Left ventricle myocardium inferior (tissue), 1 donor: ENCODE data around the gene KIAA1755. TPM values are rescaled to one million over a fixed set of nuclear protein-coding genes. Genes with fewer than 3 reads are reported as not detected.

Source experiments
- DNase-seq: peaks from one replicate; pipeline ENCODE4 v3.0.0-alpha.2; 2020
- H3K27ac ChIP-seq: fragments of 200-600 bp; replicated peaks from 2 replicates; pipeline ENCODE4 v1.8.0; 2021
- H3K27me3 ChIP-seq: fragments of 200-600 bp; 2 replicates; pipeline ENCODE4 v1.8.0; 2021; ENCODE audit warnings: low read depth
- H3K36me3 ChIP-seq: fragments of 200-600 bp; 2 replicates; pipeline ENCODE4 v1.8.0; 2021
- H3K4me1 ChIP-seq: fragments of 200-600 bp; 2 replicates; pipeline ENCODE4 v1.8.0; 2021
- H3K4me3 ChIP-seq: fragments of 200-600 bp; 2 replicates; pipeline ENCODE4 v1.8.0; 2021; ENCODE audit warnings: mild to moderate bottlenecking, moderate library complexity
- H3K9me3 ChIP-seq: fragments of 200-600 bp; replicated peaks from 2 replicates; pipeline ENCODE4 v1.8.0; 2021
- intact Hi-C: fragments of 100-400 bp; cut with micrococcal nuclease; formaldehyde crosslinking; loops from one replicate; pipeline ENCODE4 v1.11.0; 2022
- total RNA-seq: library from RNA; stranded (reverse); fragmentation: NEBNext Ultra II Directional; extraction: Animal tissue kit (Norgen Biotek cat#: 25700); gene quantifications from one replicate; pipeline ENCODE4 v1.2.1, GENCODE V29; 2021
- TF ChIP-seq, protein P1 (sequence below): fragments of 200-600 bp; IDR thresholded peaks from 2 replicates; pipeline ENCODE4 v1.8.0; 2021; ENCODE audit warnings: antibody characterized with exemption, mild to moderate bottlenecking, borderline replicate concordance
- donor health status: DM: no; HTN: yes; CAD: no; lungs with severe emphysema.

The KIAA1755 gene
- total RNA-seq, 1 donor from 2014 or later, result 7.1 TPM

DNA sequence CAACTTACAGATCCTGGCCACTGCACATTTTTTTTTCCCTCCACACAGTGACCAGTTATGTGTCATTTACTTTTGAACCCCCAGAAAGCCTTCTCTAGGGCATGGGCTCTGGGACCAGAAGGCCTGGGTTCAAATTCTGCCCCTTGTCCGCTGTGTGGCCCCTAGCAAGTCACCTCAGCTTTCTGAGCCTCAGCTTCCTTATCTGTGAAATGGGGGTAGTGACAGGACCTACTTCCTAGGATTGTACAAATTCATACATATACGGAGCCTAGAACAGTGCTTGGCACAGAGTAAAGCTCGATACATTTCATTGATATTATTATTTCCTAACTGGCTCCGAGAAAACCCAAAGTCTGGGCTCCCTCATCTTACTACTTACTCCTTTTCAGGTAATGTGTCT is 45.0 kb upstream of the KIAA1755 start:
- no peaks in the 10 kb centered on the region for H3K4me1 ChIP-seq
- peaks cover 57% of the 10 kb centered on the region for H3K27me3 ChIP-seq
- no peaks in the 10 kb centered on the region for H3K36me3 ChIP-seq
- DNase-seq, result no peak
- no peaks in the 10 kb centered on the region for H3K9me3 ChIP-seq
- TF ChIP-seq, protein P1, sequence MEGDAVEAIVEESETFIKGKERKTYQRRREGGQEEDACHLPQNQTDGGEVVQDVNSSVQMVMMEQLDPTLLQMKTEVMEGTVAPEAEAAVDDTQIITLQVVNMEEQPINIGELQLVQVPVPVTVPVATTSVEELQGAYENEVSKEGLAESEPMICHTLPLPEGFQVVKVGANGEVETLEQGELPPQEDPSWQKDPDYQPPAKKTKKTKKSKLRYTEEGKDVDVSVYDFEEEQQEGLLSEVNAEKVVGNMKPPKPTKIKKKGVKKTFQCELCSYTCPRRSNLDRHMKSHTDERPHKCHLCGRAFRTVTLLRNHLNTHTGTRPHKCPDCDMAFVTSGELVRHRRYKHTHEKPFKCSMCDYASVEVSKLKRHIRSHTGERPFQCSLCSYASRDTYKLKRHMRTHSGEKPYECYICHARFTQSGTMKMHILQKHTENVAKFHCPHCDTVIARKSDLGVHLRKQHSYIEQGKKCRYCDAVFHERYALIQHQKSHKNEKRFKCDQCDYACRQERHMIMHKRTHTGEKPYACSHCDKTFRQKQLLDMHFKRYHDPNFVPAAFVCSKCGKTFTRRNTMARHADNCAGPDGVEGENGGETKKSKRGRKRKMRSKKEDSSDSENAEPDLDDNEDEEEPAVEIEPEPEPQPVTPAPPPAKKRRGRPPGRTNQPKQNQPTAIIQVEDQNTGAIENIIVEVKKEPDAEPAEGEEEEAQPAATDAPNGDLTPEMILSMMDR, result no peak
- H3K4me3 ChIP-seq, result no peak overlapping the region
- intact Hi-C loops, result no loop called here
- H3K27ac ChIP-seq, result no peak overlapping the region

DNA sequence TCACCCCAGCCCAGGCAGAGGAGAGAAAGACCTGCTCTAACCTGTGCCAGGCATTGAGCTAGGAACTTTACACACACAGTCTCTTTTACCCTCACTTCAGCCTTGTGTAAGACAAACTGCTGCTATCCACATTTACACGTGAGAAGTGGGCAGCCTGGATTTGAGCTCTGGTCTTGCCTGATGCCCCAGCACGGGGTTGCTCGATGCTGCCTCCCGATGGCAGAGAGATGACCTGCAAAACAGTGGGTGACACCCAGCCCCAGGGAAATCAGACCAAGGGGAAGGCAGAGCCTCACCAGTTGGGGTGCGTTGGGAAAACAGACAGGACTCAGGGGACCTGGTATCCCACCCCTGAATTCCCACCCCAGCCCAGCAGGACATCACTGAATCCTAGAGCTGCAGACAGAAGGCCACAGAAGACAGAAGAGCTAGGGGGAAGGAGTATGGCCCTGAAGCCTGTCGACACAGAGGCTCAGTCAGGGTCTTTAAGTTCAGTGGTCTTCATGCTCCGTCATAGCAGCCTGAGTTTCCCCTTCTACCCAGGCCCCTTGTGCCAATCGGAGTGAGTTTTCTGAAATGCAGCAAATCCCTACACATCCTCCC is 44.4 kb upstream of the KIAA1755 start:
- TF ChIP-seq, protein P1, result peak; percentile 47
- Histone ChIP-seq H3K4me1 (no peaks in the 10 kb centered on the region), H3K9me3 (no peaks in the 10 kb centered on the region), H3K27ac (no peak overlapping the region), H3K36me3 (no peaks in the 10 kb centered on the region), H3K27me3 (peaks cover 57% of the 10 kb centered on the region), H3K4me3 (no peak overlapping the region)
- no peak for DNase-seq
- intact Hi-C loops, result no loop called here

DNA sequence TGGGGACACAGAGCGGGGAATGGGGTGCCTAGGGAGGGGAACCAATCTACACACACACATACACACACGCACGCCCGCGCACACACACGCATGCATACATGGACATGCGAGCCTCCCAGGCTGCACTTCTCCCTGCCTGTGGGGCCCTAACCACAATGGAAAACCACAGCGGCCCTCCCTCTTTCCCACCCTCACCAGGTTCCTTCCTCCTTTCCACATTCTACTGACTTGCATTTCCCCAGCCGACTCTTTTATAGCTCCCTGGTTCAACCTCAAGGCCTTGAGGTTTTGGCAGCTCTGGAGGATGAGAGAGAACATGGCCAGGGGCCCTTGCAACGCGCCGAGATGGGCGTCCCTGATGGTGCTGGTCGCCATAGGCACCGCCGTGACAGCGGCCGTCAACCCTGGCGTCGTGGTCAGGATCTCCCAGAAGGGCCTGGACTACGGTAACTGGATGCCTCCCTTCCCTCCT is 43.4 kb upstream of the KIAA1755 start, which contains the start of gene BPI:
Gene BPI (plus strand): TSS at position 249 of the 472 bp plus-strand sequence. CDS start 68 bp downstream, at position 317.
- no peaks in the 10 kb centered on the region for H3K9me3 ChIP-seq
- peaks cover 8% of the 10 kb centered on the region for H3K4me1 ChIP-seq
- intact Hi-C loops, result no loop called here
- H3K27ac ChIP-seq, result no peak within 1 kb of the TSS
- H3K36me3 ChIP-seq, result no peaks in the 10 kb centered on the region
- no peak within 1 kb of the TSS for H3K4me3 ChIP-seq
- peak; percentile 27 for DNase-seq
- TF ChIP-seq, protein P1, result no peak
- H3K27me3 ChIP-seq, result peaks cover 57% of the 10 kb centered on the region

DNA sequence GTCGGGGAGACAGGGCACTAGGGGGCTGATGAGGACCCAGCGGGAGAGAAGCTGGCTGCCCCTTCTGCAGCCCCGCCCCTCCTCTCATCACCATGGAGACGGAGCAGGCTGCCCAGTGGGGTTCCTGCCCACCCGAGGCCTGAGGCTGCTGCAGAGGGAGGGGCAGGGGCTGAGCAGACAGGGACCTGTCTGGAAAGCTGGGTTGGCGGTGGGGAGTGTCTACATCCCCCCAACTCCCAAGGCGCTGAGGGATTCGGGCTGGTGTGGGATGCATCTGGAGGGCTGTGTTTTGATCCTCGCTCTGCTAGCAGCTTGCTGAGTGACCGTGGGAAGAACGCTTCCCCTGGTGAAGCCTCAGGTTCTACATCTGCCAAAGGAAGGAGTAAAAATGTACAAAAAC is 42.3 kb upstream of the KIAA1755 start:
- TF ChIP-seq, protein P1, result no peak
- Histone ChIP-seq H3K9me3 (no peaks in the 10 kb centered on the region), H3K36me3 (no peaks in the 10 kb centered on the region), H3K4me3 (no peak overlapping the region), H3K27me3 (peaks cover 57% of the 10 kb centered on the region), H3K27ac (no peak overlapping the region), H3K4me1 (peaks cover 15% of the 10 kb centered on the region)
- no peak for DNase-seq
- intact Hi-C loops, result no loop called here

DNA sequence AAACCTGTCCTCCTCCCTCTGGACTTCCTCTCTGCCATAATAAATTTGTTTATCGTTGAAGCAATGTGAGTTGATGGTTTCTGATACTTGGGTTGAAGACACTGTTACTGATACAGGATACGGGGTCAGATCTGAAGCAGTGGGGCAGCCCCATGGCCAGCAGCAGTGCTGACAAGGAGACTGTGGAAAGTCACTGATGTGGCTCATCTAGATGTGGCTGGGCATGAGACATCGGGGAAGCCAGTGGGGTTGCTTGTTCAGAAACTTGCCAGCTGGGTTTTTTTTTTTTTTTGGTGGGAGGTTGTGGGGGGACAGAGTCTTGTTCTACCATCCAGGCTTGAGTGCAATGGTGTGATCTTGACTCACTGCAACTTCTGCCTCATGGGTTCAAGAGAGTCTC is 40.8 kb upstream of the KIAA1755 start:
- Histone ChIP-seq H3K4me3 (no peak overlapping the region), H3K36me3 (no peaks in the 10 kb centered on the region), H3K9me3 (no peaks in the 10 kb centered on the region), H3K27ac (no peak overlapping the region), H3K4me1 (peaks cover 15% of the 10 kb centered on the region), H3K27me3 (peaks cover 50% of the 10 kb centered on the region)
- intact Hi-C loops, result no loop called here
- DNase-seq, result no peak
- TF ChIP-seq, protein P1, result no peak
